Measurements from ENCODE around the gene CTNNA1.

GRCh38 chr5:138981586-138981985 is 228.4 kb downstream of the CTNNA1 start:
- TF ChIP-seq CTCF (optimal IDR thresholded peaks at IDR 0.05 in 1 of 3, IDR thresholded peaks at IDR 0.05 in 1 of 3, conservative IDR thresholded peaks at IDR 0.05 in 1 of 3; ENCODE audit: extremely low read depth in 1 of 3, insufficient read depth in 2 of 3, low read length in 3 of 3) (no peak), EZH2 (IDR thresholded peaks at IDR 0.05; ENCODE audit: low read length) (no peak)

Data from keratinocyte (primary cell).